IMR-90 (cell line): ENCODE data around the gene SLC35F3. TPM values are rescaled to one million over a fixed set of nuclear protein-coding genes. Genes with fewer than 3 reads are reported as not detected.

Source experiments
- ATAC-seq: fragments of 200-7000 bp; cut with Tn5 transposase; 2 replicates; pipeline ENCODE4 v1.9.1; 2020; ENCODE audit warnings: low read depth, mild to moderate bottlenecking, moderate library complexity
- BruUV-seq: library from RNA; stranded (reverse); fragments of 400-500 nt; replicated peaks from 2 replicates; lab custom pipeline; 2021; lab: Mats Ljungman, UMichigan
- CTCF ChIA-PET: fragments of 300-600 bp; formaldehyde crosslinking; extraction: SDS; loops from one replicate; lab custom pipeline; 2021; ENCODE audit warnings: antibody characterized with exemption; lab: Yijun Ruan, JAX
- POLR2A ChIA-PET: fragments of 300-600 bp; sonication (Branson Sonifier 250); formaldehyde crosslinking; loops from one replicate; lab custom pipeline; 2022; ENCODE audit warnings: antibody characterized with exemption; ENCODE audit not compliant: unreplicated experiment; lab: Charles Lee
- DNase-seq: peaks from one replicate; pipeline ENCODE4 v3.0.0; 2013
- H2AFZ ChIP-seq: replicated peaks from 2 replicates; pipeline ENCODE3; 2013; ENCODE audit warnings: low read length, mild to moderate bottlenecking; ENCODE audit not compliant: poor library complexity
- H2AK5ac ChIP-seq: 2 replicates; pipeline ENCODE4 v1.6.1; 2013; ENCODE audit warnings: low read depth, low read length, inconsistent platforms
- H2AK9ac ChIP-seq: replicated peaks from 2 replicates; pipeline ENCODE3; 2013; ENCODE audit warnings: mild to moderate bottlenecking, low read depth, low read length, moderate library complexity; ENCODE audit not compliant: poor library complexity
- H2BK120ac ChIP-seq: 2 replicates; pipeline ENCODE4 v1.6.1; 2013; ENCODE audit warnings: low read depth, low read length, inconsistent platforms
- H2BK15ac ChIP-seq: 3 replicates; pipeline ENCODE4 v1.6.1; 2013; ENCODE audit warnings: low read depth, low read length, inconsistent platforms
- H2BK20ac ChIP-seq: 2 replicates; pipeline ENCODE4 v1.6.1; 2013; ENCODE audit warnings: low read depth, mild to moderate bottlenecking, inconsistent platforms, low read length, moderate library complexity
- H2BK5ac ChIP-seq: 2 replicates; pipeline ENCODE4 v1.6.1; 2013; ENCODE audit warnings: mild to moderate bottlenecking, low read depth, low read length, inconsistent platforms; ENCODE audit not compliant: poor library complexity, severe bottlenecking
- H3K14ac ChIP-seq: replicated peaks from 2 replicates; pipeline ENCODE4 v1.6.1; 2013; ENCODE audit warnings: low read depth, low read length, inconsistent platforms
- H3K18ac ChIP-seq: 2 replicates; pipeline ENCODE4 v1.6.1; 2013; ENCODE audit warnings: low read depth, low read length, control low read depth
- H3K23ac ChIP-seq: 2 replicates; pipeline ENCODE4 v1.6.1; 2013; ENCODE audit warnings: low read depth, low read length, inconsistent platforms
- H3K27ac ChIP-seq: 2 replicates; pipeline ENCODE4 v1.5.1; 2013; ENCODE audit warnings: mild to moderate bottlenecking, control low read depth, low read length; ENCODE audit not compliant: insufficient read depth
- H3K27me3 ChIP-seq: 2 replicates; pipeline ENCODE4 v1.6.1; 2013; ENCODE audit warnings: low read length; ENCODE audit not compliant: control insufficient read depth, insufficient read depth
- H3K36me3 ChIP-seq: 2 replicates; pipeline ENCODE4 v1.6.1; 2013; ENCODE audit warnings: low read length, mixed read lengths; ENCODE audit not compliant: control insufficient read depth, insufficient read depth
- H3K4ac ChIP-seq: 2 replicates; pipeline ENCODE4 v1.6.1; 2013; ENCODE audit warnings: low read depth, low read length, inconsistent platforms
- H3K4me1 ChIP-seq: 2 replicates; pipeline ENCODE4 v1.6.1; 2013; ENCODE audit warnings: low read length, mixed read lengths; ENCODE audit not compliant: control insufficient read depth, insufficient read depth
- H3K4me2 ChIP-seq: 2 replicates; pipeline ENCODE4 v1.6.1; 2013; ENCODE audit warnings: low read depth, mild to moderate bottlenecking, control low read depth, low read length, moderate library complexity
- H3K4me3 ChIP-seq: 2 replicates; pipeline ENCODE4 v1.5.1; 2013; ENCODE audit warnings: low read depth, mild to moderate bottlenecking, control low read depth, low read length, moderate library complexity; ENCODE audit not compliant: insufficient read depth
- H3K56ac ChIP-seq: 2 replicates; pipeline ENCODE4 v1.6.1; 2013; ENCODE audit warnings: low read length, inconsistent platforms; ENCODE audit not compliant: insufficient read depth; ENCODE audit errors: extremely low read depth
- H3K79me1 ChIP-seq, 2 experiments: 2 replicates each; pipeline ENCODE4 v1.6.1; 2013; ENCODE audit warnings: low read length in 2 of 2, inconsistent platforms in 1 of 2, low read depth in 1 of 2
- H3K9ac ChIP-seq: 2 replicates; pipeline ENCODE4 v1.6.1; 2013; ENCODE audit warnings: low read depth, low read length, control low read depth
- H3K9me1 ChIP-seq: 2 replicates; pipeline ENCODE4 v1.6.1; 2013; ENCODE audit warnings: low read length, inconsistent platforms; ENCODE audit not compliant: insufficient read depth
- H3K9me3 ChIP-seq: 2 replicates; pipeline ENCODE4 v1.6.1; 2013; ENCODE audit warnings: low read length; ENCODE audit not compliant: control insufficient read depth, insufficient read depth
- H4K20me1 ChIP-seq: 2 replicates; pipeline ENCODE4 v1.6.1; 2013; ENCODE audit warnings: low read length, inconsistent platforms; ENCODE audit not compliant: insufficient read depth
- H4K5ac ChIP-seq: 2 replicates; pipeline ENCODE4 v1.6.1; 2013; ENCODE audit warnings: mild to moderate bottlenecking, low read depth, low read length, control low read depth
- H4K8ac ChIP-seq, 2 experiments: 2 replicates each; pipeline ENCODE4 v1.6.1; 2013; ENCODE audit warnings: low read depth in 2 of 2, low read length in 2 of 2, control low read depth in 1 of 2, inconsistent platforms in 1 of 2
- H4K91ac ChIP-seq: 2 replicates; pipeline ENCODE4 v1.6.1; 2013; ENCODE audit warnings: low read depth, low read length, inconsistent platforms; ENCODE audit not compliant: insufficient read depth
- CHD1 ChIP-seq: IDR thresholded peaks from 2 replicates; pipeline ENCODE4 v1.6.1; 2012; ENCODE audit warnings: low read depth, low read length, improper control_type of control experiment
- CTCF ChIP-seq: conservative IDR thresholded peaks from 2 replicates; pipeline ENCODE4 v1.5.1; 2012; ENCODE audit warnings: mild to moderate bottlenecking, low read depth, low read length, improper control_type of control experiment
- RAD21 ChIP-seq: IDR thresholded peaks from 2 replicates; pipeline ENCODE4 v1.6.1; 2012; ENCODE audit warnings: low read length, improper control_type of control experiment
- SMC3 ChIP-seq: fragments of 150-350 bp; IDR thresholded peaks from 2 replicates; pipeline ENCODE4 v1.6.1; 2016; ENCODE audit warnings: low read depth, mild to moderate bottlenecking, antibody characterized with exemption, low read length, moderate library complexity
- USF2 ChIP-seq: fragments of 150-350 bp; IDR thresholded peaks from 2 replicates; pipeline ENCODE4 v1.6.1; 2017; ENCODE audit warnings: mild to moderate bottlenecking, antibody characterized with exemption, low read length, low read depth
- WGBS, 2 experiments: methylation state at CpG; one replicate each; pipeline versions ENCODE4 v1.1.5 to v1.1.7; 2013; ENCODE audit warnings: missing lambda C conversion rate in 2 of 2; ENCODE audit not compliant: insufficient read length in 1 of 2; ENCODE audit errors: extremely low coverage in 2 of 2; 5-methylcytosine and 5-hydroxymethylcytosine counted together
- dilution Hi-C: fragments of 300-500 bp; cut with HindIII; formaldehyde crosslinking; loops from one replicate; pipeline ENCODE4 v1.14.3; 2018; ENCODE audit warnings: low sequenced_read_pairs; ENCODE audit not compliant: unreplicated experiment
- in situ Hi-C: fragments of 300-500 bp; cut with MboI; formaldehyde crosslinking; loops from 3 replicates; pipeline ENCODE4 v1.14.3; 2019; ENCODE audit warnings: low sequenced_read_pairs, inconsistent platforms, mixed read lengths
- intact Hi-C: fragments of 100-400 bp; cut with micrococcal nuclease; formaldehyde crosslinking; loops from 2 replicates; pipeline ENCODE4 v1.10.0; 2022
- polyA plus RNA-seq, 3 experiments: library from polyadenylated mRNA; depleted of rRNA; stranded (reverse); fragments of >200 nt; gene quantifications; 2 replicates each; pipeline ENCODE4 v1.2.3, GENCODE V29; 2012; ENCODE audit warnings: low replicate concordance in 1 of 3
- total RNA-seq: library from RNA; depleted of rRNA; stranded (reverse); fragments of >200 nt; gene quantifications from 2 replicates; pipeline ENCODE4 v1.2.3, GENCODE V29; 2012

The SLC35F3 gene
- total and polyA plus RNA-seq, 2 of the 4 experiments (the other 2 are of a cell fraction): under 0.01 to 0.17 TPM

GRCh38 chr1:234125283-234125682 lies 220.8 kb downstream of the SLC35F3 start:
- 6% methylated on average over 9 of the region's 11 CpGs; no CpG with 5 or more reads in 1 of the 2 experiments for WGBS, 2 experiments
- Histone ChIP-seq H3K9me1 (peaks cover 3% of the 10 kb centered on the region; the same call in 1 of the 2 replicates), H3K4ac (no peak overlapping the region), H3K4me2 (no peak overlapping the region), H4K91ac (no peak overlapping the region), H3K4me1 (no peaks in the 10 kb centered on the region), H3K4me3 (no peak overlapping the region), H3K9ac (no peak overlapping the region), H3K23ac (no peak overlapping the region), H2AK9ac (no peak overlapping the region), H2AK5ac (no peak overlapping the region), H2BK20ac (no peak overlapping the region), H4K8ac (peak overlapping the region in 1 of 2 experiments; percentile 50; a peak in 1 of 4 replicates), H2AFZ (no peak overlapping the region), H3K27ac (no peak overlapping the region), H3K79me1 (no peaks in the 10 kb centered on the region), H3K36me3 (no peaks in the 10 kb centered on the region), H4K20me1 (no peaks in the 10 kb centered on the region), H2BK15ac (no peak overlapping the region), H3K14ac (no peak overlapping the region), H3K18ac (no peak overlapping the region), H3K27me3 (no peaks in the 10 kb centered on the region), H2BK120ac (no peak overlapping the region), H2BK5ac (no peak overlapping the region), H3K9me3 (no peaks in the 10 kb centered on the region), H3K56ac (0 out of 2 replicates have a peak overlapping the region, but pooled peaks have one; percentile 1), H4K5ac (no peak overlapping the region)
- peak; percentile 73 for ATAC-seq
- TF ChIP-seq CTCF (peak; percentile 48), USF2 (peak; percentile 44), SMC3 (peak; percentile 37; the same call in 1 of the 2 replicates), CHD1 (no peak), RAD21 (peak; percentile 62)
- intact Hi-C loops (no loop called here), dilution Hi-C loops (no loop called here), in situ Hi-C loops (loop anchor here (25.0 kb wide), 2 partner anchors 187 to 987 kb away; no protein-coding TSS in a partner anchor)
- no TSS peak for BruUV-seq
- ChIA-PET POLR2A (no interaction called here), CTCF (interaction anchor here (0.6 to 0.7 kb wide), 2 partner anchors 209 to 349 kb away, joined by 3 to 4 read pairs; no protein-coding TSS in a partner anchor)
- peak; percentile 44 for DNase-seq
